Smooth muscle cell of trachea (primary cell): ENCODE results near the gene FAM43A. TPM values are rescaled to one million over a fixed set of nuclear protein-coding genes. Genes with fewer than 3 reads are reported as not detected.

Experiments
- total RNA-seq: library from RNA; depleted of rRNA; stranded (reverse); fragments of >200 nt; gene quantifications from 2 replicates; pipeline ENCODE4 v1.2.1, GENCODE V29; 2014

Gene FAM43A, protein sequence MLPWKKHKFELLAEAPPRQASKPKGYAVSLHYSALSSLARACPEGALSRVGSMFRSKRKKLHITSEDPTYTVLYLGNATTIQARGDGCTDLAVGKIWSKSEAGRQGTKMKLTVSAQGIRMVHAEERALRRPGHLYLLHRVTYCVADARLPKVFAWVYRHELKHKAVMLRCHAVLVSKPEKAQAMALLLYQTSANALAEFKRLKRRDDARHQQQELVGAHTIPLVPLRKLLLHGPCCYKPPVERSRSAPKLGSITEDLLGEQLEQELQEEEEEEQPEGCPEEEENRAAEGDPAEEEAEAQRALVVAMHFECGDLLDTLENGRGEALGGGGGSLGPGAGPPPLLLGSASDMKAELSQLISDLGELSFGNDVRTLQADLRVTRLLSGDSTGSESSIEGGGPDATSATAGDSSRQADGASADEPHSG
- total RNA-seq, result 13.1 and 25.8 TPM in 2 replicates

DNA sequence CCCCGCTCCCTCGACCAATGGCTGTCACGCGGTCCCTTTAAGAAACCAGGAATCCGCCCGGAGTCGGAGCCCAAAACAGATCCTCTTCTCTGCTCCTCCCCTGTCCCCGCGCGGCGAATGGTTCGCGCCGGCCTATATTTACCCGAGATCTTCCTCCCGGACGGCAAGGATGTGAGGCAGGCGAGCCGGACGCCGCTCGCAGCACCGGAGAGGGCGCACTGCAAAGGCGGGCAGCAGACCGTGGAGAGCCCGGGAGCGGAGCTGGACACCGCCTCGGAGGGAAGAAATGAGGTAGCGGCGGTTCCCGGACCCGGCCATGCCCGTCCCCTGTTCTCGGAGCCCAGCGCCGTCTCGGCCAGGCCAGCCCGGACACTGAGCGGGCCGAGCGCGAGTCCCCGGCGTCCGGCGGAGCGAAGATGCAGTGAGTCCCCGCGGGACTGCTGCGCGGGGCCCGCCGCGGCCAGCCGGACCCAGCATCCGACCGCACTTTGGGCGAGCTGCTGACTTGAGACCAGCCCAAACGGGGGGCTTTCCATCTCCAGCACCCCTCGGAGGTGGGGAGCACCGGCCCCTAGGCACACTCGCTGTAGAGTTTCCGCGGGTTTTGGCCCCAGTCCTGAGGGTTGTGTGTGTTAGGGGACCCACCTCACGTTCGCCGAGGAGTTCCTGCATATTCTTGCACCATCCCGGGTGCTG, at the start of gene FAM43A:
FAM43A (plus strand) TSS at position 166 of the 696 bp plus-strand sequence. CDS start 944 bp downstream, outside the sequence.

DNA sequence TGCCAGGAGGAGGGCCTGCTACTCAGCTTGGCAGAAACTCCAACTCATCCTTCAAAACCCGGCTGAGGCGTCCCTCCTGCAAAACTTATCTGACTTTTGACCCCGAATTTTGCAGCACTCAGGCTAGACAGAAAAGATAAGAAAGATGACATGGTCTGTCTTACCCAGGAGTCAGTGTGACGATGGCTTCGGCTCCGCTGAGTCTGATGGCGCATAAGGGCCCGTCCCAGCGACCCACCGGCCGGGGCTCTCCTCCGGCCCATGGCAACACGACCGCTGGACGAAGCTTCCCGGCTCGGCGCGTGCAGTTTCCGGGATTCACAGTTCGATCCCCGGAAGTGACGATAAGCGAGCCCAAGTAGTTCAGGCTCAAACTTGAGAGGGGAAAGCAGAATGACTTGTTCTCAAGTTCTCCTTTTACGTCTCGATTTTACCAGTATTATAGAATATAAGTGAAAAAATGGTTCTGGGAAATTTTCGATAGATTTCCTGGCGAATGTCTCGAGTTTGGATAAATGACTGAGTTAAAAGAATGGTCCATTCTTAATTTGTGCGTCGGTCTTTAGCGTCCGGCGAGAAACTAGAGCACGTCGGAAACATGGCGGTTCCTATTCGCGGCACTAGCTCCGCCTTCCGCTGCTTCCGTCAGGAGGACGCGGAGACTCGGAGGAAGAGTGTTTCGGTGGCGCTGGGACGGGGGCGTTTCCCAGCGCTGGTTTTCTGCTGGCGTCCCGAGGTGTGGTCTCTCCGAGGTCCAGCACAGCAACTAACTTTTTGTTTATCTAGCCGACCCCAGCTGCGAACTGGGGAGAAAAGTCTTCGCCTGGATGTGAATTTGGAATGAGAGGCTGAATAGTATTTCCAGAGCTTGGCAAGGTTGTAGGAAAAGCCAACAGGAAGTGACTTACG, 13.5 kb upstream of the FAM43A start, which contains the start of gene LSG1:
LSG1 (minus strand) TSS at position 292 of the 909 bp plus-strand sequence; CDS start at position 263, 29 bp downstream.

Other genes with a start within 250 kb of the FAM43A start
- gene ATP13A3, start 198.9 kb upstream of the FAM43A start, total RNA-seq, result 292 and 419 TPM in 2 replicates
- gene TMEM44, start 52.5 kb upstream of the FAM43A start, total RNA-seq, result 13.8 and 15.7 TPM in 2 replicates
- 22.0 and 32.3 TPM in 2 replicates for gene LSG1, start 13.7 kb upstream of the FAM43A start, total RNA-seq